Chondrocyte (in vitro differentiated cells): ENCODE measurements around the gene TMEM129. TPM values are rescaled to one million over a fixed set of nuclear protein-coding genes. Genes with fewer than 3 reads are reported as not detected.

ENCODE experiments used
- DNase-seq: peaks from one replicate; pipeline ENCODE4 v3.0.0; 2021; ENCODE audit warnings: mixed read lengths, low spot score
- H3K27ac Mint-ChIP-seq: one replicate; pipeline ENCODE4 v1.8.0; 2021; ENCODE audit warnings: mild to moderate bottlenecking, moderate library complexity, mixed read lengths; ENCODE audit not compliant: unreplicated experiment
- H3K27me3 Mint-ChIP-seq: 2 replicates; pipeline ENCODE4 v1.8.0; 2021; ENCODE audit warnings: low read depth, mixed read lengths
- H3K36me3 Mint-ChIP-seq: 2 replicates; pipeline ENCODE4 v1.8.0; 2021; ENCODE audit warnings: low read depth, mixed read lengths
- H3K4me1 Mint-ChIP-seq: 2 replicates; pipeline ENCODE4 v1.8.0; 2021; ENCODE audit warnings: low read depth, mild to moderate bottlenecking, mixed read lengths
- H3K4me3 Mint-ChIP-seq: one replicate; pipeline ENCODE4 v1.8.0; 2021; ENCODE audit warnings: mild to moderate bottlenecking, moderate library complexity, mixed read lengths; ENCODE audit not compliant: unreplicated experiment
- H3K9me3 Mint-ChIP-seq: 2 replicates; pipeline ENCODE4 v1.8.0; 2021; ENCODE audit warnings: low read depth, mixed read lengths
- CTCF ChIP-seq: fragments of 200-600 bp; sonication (generic); IDR thresholded peaks from 2 replicates; pipeline ENCODE4 v1.5.0; 2021; ENCODE audit warnings: antibody characterized with exemption, mild to moderate bottlenecking, moderate library complexity
- total RNA-seq: library from RNA; stranded (reverse); gene quantifications from 3 replicates; pipeline ENCODE4 v1.2.1, GENCODE V29; 2021

Gene TMEM129
- total RNA-seq, 1 donor from 2014 or later: 43.0 TPM

DNA sequence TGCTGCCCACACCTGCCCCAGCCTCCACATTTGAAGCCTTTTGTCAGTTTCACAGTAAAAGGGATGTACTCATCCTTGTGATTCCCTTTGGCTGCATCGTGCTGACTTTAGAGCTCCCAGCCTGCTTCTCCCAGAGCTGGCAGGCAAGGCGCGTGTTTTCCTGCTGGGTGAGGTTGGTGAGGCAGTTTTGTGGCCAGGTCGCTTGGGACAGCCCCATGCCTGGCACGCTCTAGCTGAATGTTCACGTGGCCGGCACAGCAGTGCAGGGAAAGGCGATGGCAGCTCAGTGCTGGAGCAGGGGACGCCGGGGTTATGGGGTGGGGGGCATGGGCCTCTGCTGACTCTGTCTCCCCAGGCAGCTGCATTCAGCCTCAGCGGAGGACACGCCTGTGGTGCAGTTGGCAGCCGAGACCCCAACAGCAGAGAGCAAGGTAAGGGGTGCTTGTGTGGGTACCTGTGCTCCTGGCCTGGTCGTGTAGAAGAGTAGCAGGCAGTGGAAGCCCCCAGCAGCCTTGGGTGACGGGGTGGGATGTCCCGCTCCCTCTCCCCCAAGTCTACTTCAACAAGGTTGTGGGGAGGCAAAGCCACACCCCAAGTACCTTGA, 9.5 kb upstream of the TMEM129 start:
- peaks cover 27% of the 10 kb centered on the region for H3K4me1 Mint-ChIP-seq
- H3K27ac Mint-ChIP-seq: no peak overlapping the region
- no peak overlapping the region for H3K4me3 Mint-ChIP-seq
- TF ChIP-seq CTCF: no peak
- H3K36me3 Mint-ChIP-seq: peaks cover 3% of the 10 kb centered on the region
- H3K27me3 Mint-ChIP-seq: no peaks in the 10 kb centered on the region
- H3K9me3 Mint-ChIP-seq: no peaks in the 10 kb centered on the region
- no peak for DNase-seq

GRCh38 chr4:1728061-1728980, 7.2 kb upstream of the TMEM129 start:
- peaks cover 27% of the 10 kb centered on the region for H3K4me1 Mint-ChIP-seq
- H3K27me3 Mint-ChIP-seq: no peaks in the 10 kb centered on the region
- H3K36me3 Mint-ChIP-seq: peaks cover 7% of the 10 kb centered on the region
- H3K9me3 Mint-ChIP-seq: no peaks in the 10 kb centered on the region
- peak; percentile 86 for DNase-seq
- H3K4me3 Mint-ChIP-seq: no peak overlapping the region
- H3K27ac Mint-ChIP-seq: peak overlapping the region; percentile 92
- no peak for TF ChIP-seq CTCF

DNA sequence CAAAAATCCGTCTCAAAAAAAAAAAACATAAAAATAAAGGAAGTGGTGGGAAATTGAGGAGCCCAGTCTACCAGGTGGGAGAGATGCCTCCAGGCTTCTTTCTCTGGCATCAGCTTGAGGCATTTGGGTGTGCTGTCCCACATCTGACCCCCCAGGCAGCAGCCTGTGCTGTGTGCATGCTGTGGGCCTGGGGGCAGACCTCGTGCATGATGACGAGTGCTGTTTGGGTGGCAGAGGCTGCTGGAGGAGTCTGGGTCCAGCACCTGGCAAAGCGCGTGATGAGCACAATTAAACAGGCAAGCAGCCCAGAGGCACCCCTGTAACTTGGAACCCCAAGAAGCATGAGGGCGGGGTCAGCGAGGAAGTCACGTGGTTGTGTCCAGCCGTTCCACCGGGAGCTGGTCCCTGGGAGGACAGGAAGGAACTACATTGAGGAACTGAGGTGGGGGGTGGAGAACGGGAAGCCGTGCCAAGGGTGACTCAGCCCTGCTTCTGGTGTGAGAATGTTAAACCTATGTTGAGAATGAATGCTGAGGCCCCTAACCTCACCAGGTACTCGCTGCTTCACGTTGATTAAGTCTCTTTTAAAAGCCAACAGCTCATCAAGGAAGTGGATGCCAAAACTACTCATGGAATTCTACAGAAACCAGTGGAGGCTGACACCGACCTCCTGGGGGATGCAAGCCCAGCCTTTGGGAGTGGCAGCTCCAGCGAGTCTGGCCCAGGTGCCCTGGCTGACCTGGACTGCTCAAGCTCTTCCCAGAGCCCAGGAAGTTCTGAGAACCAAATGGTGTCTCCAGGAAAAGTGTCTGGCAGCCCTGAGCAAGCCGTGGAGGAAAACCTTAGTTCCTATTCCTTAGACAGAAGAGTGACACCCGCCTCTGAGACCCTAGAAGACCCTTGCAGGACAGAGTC, 6.3 kb upstream of the TMEM129 start:
- peaks cover 7% of the 10 kb centered on the region for H3K36me3 Mint-ChIP-seq
- peaks cover 36% of the 10 kb centered on the region for H3K4me1 Mint-ChIP-seq
- DNase-seq: peak; percentile 87
- no peaks in the 10 kb centered on the region for H3K9me3 Mint-ChIP-seq
- peak overlapping the region; percentile 92 for H3K27ac Mint-ChIP-seq
- H3K27me3 Mint-ChIP-seq: no peaks in the 10 kb centered on the region
- TF ChIP-seq CTCF: no peak
- peak overlapping the region; percentile 20 for H3K4me3 Mint-ChIP-seq

GRCh38 chr4:1726146-1726934, 5.2 kb upstream of the TMEM129 start:
- DNase-seq: peak; percentile 86
- peak; percentile 98 for TF ChIP-seq CTCF
- peak overlapping the region; percentile 92 for H3K27ac Mint-ChIP-seq
- no peaks in the 10 kb centered on the region for H3K9me3 Mint-ChIP-seq
- no peak overlapping the region for H3K4me3 Mint-ChIP-seq
- peaks cover 7% of the 10 kb centered on the region for H3K36me3 Mint-ChIP-seq
- no peaks in the 10 kb centered on the region for H3K27me3 Mint-ChIP-seq
- peaks cover 42% of the 10 kb centered on the region for H3K4me1 Mint-ChIP-seq
